HG03196 (cell line): Measurements from ENCODE around the gene TUT4.

Experiments used
- ATAC-seq: cut with Tn5 transposase; IDR thresholded peaks from one replicate; pipeline ENCODE4 v1.9.1; 2021; ENCODE audit not compliant: unreplicated experiment

The TUT4 gene

GRCh38 chr1:52534928-52535764 is 17.7 kb downstream of the TUT4 start:
- no peak for ATAC-seq

GRCh38 chr1:52533713-52534112 is 19.2 kb downstream of the TUT4 start:
- ATAC-seq, result no peak

- ATAC-seq, result no peak
Observed at GRCh38 chr1:52532731-52533327, 20.1 kb downstream of the TUT4 start.

DNA sequence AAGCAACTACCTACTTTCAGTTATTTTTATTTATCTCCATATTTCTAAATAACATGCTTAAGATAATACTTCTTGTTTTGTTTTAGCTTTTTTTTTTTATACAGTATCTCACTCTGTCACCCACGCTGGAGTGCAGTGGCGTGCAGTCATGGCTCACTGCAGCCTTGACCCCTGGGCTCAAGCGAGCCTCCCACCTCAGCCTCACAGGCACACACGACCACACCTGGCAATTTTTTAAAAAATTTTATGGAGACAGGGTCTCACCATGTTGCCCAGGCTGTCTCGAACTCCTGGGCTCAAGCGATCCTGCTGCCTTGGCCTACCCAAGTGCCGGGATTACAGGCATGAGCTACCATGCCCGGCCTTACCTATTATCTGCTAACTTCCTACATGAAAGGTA is 20.6 kb downstream of the TUT4 start:
- no peak for ATAC-seq

GRCh38 chr1:52531249-52531872 is 21.5 kb downstream of the TUT4 start:
- no peak for ATAC-seq

GRCh38 chr1:52530563-52531144 is 22.2 kb downstream of the TUT4 start:
- no peak for ATAC-seq

- no peak for ATAC-seq
Observed at GRCh38 chr1:52523376-52523775, 29.5 kb downstream of the TUT4 start.

DNA sequence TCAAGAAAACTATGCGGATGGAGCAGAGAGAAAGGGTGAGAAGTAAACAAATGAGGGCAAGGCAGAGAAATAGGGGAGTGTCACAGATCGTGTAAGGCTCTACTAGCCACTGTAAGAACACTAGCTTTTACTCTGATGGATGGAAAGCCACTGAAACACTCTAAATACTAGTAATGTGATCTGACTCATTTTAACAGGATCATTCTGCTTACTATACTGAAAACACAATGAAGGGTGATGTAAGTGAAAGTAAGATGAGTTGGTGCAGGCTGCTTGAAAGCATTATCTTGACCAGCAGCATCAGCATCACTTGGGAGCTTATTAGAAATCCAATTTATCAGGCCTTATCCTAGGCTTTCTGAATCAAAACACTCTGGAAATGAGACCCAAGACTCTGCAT is 32.7 kb downstream of the TUT4 start:
- ATAC-seq, result no peak

- ATAC-seq, result no peak
Observed at GRCh38 chr1:52518962-52519361, 33.9 kb downstream of the TUT4 start.

- ATAC-seq, result no peak
Observed at GRCh38 chr1:52511851-52512615, 40.9 kb downstream of the TUT4 start.

DNA sequence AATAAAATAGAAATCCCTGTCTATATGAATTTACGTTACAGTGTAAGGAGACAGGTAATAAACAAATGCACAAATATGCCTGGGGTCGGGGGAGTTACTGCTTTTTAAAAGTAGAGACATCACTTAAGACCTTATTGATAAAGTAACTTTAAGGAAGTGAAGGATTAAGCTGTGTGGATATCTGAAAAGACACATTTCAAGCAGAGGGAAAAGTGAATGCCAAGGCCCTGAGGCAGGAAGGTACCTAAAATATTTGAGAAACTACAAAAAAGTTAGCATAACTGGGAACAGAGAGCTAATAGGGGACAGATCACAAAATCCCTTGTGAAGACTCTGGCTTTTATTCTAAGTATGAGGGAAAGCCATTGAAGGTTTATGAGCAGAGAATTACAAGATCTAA is 41.5 kb downstream of the TUT4 start:
- no peak for ATAC-seq

DNA sequence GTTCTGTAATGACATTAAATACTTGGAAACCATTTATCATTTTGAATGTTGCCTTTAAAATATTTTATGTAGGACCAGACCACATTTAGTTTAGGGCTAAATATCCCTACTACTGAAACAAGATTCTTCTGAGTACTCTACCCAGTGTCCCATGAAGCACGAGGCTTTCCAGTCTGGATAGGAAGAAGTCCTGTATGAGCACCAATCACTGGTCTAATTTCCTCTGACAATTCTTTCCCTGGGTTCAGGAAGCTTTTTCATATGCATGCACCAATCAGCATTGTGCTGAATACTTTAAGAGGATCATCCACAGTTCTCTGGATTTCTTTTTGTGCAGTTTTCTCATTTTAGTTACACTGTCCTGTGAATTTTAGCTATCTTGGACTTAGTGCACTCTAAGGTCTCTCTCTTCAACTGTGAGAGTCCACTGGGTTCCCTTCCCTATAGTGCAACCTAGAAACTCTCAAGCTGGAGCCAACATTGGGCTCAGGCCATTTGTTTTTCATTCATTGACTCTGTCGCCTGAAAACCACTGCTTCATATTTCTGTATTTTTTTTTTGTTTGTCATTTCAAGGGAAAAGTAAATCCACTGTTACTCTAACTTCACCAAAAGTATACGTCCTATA is 45.9 kb downstream of the TUT4 start:
- ATAC-seq, result no peak

- no peak for ATAC-seq
Observed at GRCh38 chr1:52506349-52506748, 46.5 kb downstream of the TUT4 start.

GRCh38 chr1:52504720-52505119 is 48.2 kb downstream of the TUT4 start:
- no peak for ATAC-seq

- no peak for ATAC-seq
Observed at GRCh38 chr1:52503706-52504105, 49.2 kb downstream of the TUT4 start.

DNA sequence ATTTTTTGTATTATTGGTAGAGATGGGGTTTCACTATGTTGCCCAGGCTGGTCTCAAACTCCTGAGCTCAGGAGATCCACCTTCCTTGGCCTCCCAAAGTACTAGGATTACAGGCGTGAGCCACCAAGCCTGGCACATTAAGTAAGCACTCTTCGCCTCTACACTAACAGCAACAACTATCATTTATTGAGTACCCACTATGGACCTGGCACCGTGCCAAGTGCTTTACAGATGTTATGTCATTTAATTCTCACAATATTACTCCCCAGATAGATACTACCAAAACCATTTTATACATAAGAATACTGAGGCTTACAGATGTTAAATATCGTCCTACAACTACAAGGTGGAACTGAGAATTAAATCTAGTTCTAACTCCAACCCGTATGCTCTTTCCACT is 50.1 kb downstream of the TUT4 start:
- ATAC-seq, result no peak

GRCh38 chr1:52487632-52488031 is 65.3 kb downstream of the TUT4 start:
- ATAC-seq, result no peak

DNA sequence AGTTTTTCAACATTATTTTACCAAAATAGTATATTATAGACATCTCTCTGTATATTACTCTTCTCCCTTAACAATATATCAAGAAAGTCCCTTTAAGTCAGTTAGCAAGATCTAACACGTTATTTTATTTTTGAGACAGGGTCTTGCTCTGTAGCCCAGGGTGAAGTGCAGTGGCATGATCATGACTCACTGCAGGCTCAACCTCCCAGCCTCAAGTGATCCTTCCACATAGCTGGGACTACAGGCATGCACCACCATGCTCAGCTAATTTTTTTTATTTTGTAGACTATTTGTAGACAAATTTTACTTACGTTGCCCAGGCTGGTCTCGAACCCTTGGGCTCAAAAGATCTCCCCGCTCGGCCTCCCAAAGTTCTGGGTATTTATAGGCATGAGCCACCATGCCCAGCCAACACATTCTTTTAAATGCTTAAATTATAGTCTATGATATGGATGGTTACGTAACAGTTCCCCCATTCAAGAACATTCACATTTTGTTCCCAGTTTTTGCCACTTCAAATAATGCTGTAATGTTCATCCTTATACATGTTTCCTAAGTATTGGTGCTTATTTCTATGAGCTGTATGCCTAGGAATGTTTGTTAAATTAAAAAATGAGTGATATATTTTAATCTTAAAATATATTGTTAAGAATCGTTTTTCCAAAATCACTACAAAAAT is 70.4 kb downstream of the TUT4 start:
- ATAC-seq, result no peak

- no peak for ATAC-seq
Observed at GRCh38 chr1:52479076-52479475, 73.8 kb downstream of the TUT4 start.

DNA sequence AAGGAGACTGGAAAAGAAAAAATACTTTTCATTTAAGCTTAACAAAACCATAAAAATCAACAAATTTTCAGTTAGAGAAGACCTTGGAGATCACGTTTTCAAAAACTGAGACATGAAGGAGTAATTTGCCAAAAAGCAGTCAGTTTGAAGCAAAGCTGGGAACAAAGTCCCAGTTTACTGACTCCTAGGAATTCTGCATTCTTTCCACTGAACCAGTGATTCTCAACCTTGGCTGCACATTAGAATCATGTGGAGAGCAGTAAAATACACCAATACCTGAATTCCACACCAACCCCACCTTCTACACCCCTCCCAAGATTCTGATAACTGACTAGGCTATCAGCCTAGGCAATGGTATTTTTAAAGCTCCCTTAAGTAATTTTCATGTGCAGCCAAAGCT is 75.0 kb downstream of the TUT4 start:
- ATAC-seq, result no peak
